NCI-H128 (cell line): ENCODE measurements around the gene SLC4A1.

Experiments
- DNase-seq: peaks from one replicate; lab custom pipeline; 2025; ENCODE audit not compliant: unreplicated experiment; lab: John Stamatoyannopoulos, UW

The SLC4A1 gene

GRCh38 chr17:44284024-44284400 is 16.1 kb upstream of the SLC4A1 start:
- no peak for DNase-seq

- no peak for DNase-seq
Observed at GRCh38 chr17:44283344-44284023, 15.5 kb upstream of the SLC4A1 start.

GRCh38 chr17:44282264-44282663 is 14.3 kb upstream of the SLC4A1 start:
- no peak for DNase-seq

- DNase-seq = no peak
Observed at GRCh38 chr17:44281570-44281969, 13.6 kb upstream of the SLC4A1 start.

- no peak for DNase-seq
Observed at GRCh38 chr17:44280392-44280937, 12.5 kb upstream of the SLC4A1 start.

- DNase-seq = no peak
Observed at GRCh38 chr17:44279666-44280391, 11.9 kb upstream of the SLC4A1 start.

GRCh38 chr17:44279346-44279665 is 11.4 kb upstream of the SLC4A1 start:
- no peak for DNase-seq

GRCh38 chr17:44277976-44278375 is 10.0 kb upstream of the SLC4A1 start:
- no peak for DNase-seq

GRCh38 chr17:44273607-44274006 is 5.7 kb upstream of the SLC4A1 start:
- no peak for DNase-seq

- no peak for DNase-seq
Observed at GRCh38 chr17:44272954-44273353, 5.0 kb upstream of the SLC4A1 start.

- DNase-seq = no peak
Observed at GRCh38 chr17:44272321-44272951, 4.5 kb upstream of the SLC4A1 start.

- no peak for DNase-seq
Observed at GRCh38 chr17:44269535-44270240, 1.8 kb upstream of the SLC4A1 start.

- no peak for DNase-seq
Observed at GRCh38 chr17:44268709-44269534, 987 bp upstream of the SLC4A1 start.

- no peak for DNase-seq
Observed at GRCh38 chr17:44267165-44267455, 825 bp downstream of the SLC4A1 start.

GRCh38 chr17:44266402-44267164 is 1.4 kb downstream of the SLC4A1 start:
- no peak for DNase-seq

GRCh38 chr17:44263345-44263902 is 4.5 kb downstream of the SLC4A1 start:
- DNase-seq = no peak

GRCh38 chr17:44262654-44263225 is 5.2 kb downstream of the SLC4A1 start:
- DNase-seq = no peak

- DNase-seq = no peak
Observed at GRCh38 chr17:44260296-44260695, 7.6 kb downstream of the SLC4A1 start.

GRCh38 chr17:44258811-44259351 is 9.1 kb downstream of the SLC4A1 start:
- no peak for DNase-seq
